ENCODE data around the gene GIT1. TPM values are rescaled to one million over a fixed set of nuclear protein-coding genes. Genes with fewer than 3 reads are reported as not detected.

Gene GIT1
- total RNA-seq, 1 donor from 2014 or later = 31.9 TPM

DNA sequence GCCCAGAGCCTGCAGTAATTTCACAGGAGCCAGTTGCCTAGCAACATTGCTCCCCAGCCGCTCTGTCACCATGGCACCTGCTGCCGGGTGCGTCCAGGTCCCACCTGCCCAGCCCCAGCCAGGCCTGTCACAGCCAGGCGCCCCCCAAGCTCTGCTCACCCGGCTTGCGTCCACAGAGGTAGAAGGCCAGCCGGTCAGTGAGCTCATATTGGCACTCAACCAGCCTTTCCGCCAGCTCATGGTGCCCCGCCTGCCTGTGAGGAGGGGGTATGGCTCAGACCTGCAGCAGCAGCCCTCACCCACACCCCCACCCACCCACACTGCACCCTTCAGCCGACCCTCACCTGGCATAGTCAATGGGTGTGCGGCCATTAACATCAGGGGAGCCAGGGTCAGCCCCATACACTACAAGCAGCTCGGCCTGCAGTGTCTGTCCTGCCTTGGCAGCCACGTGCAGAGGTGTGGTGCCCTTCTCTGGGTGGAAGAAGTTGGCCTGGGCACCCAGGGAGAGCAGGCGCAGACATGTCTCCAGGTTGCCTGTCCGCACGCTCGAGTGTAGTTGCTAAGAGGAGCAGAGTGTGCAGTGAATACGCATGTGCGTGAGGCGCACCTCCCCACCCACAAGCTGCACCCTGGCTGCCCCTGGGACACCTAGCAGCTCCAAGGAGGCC lies 7.7 kb downstream of the GIT1 start:
- peaks cover 58% of the 10 kb centered on the region for H3K4me1 ChIP-seq
- no peak overlapping the region for H3K27ac ChIP-seq (replicated peaks)
- H3K4me3 ChIP-seq = no peak overlapping the region
- intact Hi-C loops (cut with micrococcal nuclease) = no loop called here
- H3K36me3 ChIP-seq = peaks cover 64% of the 10 kb centered on the region
- TF ChIP-seq, protein P1, sequence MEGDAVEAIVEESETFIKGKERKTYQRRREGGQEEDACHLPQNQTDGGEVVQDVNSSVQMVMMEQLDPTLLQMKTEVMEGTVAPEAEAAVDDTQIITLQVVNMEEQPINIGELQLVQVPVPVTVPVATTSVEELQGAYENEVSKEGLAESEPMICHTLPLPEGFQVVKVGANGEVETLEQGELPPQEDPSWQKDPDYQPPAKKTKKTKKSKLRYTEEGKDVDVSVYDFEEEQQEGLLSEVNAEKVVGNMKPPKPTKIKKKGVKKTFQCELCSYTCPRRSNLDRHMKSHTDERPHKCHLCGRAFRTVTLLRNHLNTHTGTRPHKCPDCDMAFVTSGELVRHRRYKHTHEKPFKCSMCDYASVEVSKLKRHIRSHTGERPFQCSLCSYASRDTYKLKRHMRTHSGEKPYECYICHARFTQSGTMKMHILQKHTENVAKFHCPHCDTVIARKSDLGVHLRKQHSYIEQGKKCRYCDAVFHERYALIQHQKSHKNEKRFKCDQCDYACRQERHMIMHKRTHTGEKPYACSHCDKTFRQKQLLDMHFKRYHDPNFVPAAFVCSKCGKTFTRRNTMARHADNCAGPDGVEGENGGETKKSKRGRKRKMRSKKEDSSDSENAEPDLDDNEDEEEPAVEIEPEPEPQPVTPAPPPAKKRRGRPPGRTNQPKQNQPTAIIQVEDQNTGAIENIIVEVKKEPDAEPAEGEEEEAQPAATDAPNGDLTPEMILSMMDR (IDR thresholded peaks at IDR 0.05; ENCODE audit: borderline replicate concordance) = no peak
- DNase-seq = peak; percentile 14
- no peaks in the 10 kb centered on the region for H3K9me3 ChIP-seq (replicated peaks)
- no peaks in the 10 kb centered on the region for H3K27me3 ChIP-seq (ENCODE audit: low read depth)

DNA sequence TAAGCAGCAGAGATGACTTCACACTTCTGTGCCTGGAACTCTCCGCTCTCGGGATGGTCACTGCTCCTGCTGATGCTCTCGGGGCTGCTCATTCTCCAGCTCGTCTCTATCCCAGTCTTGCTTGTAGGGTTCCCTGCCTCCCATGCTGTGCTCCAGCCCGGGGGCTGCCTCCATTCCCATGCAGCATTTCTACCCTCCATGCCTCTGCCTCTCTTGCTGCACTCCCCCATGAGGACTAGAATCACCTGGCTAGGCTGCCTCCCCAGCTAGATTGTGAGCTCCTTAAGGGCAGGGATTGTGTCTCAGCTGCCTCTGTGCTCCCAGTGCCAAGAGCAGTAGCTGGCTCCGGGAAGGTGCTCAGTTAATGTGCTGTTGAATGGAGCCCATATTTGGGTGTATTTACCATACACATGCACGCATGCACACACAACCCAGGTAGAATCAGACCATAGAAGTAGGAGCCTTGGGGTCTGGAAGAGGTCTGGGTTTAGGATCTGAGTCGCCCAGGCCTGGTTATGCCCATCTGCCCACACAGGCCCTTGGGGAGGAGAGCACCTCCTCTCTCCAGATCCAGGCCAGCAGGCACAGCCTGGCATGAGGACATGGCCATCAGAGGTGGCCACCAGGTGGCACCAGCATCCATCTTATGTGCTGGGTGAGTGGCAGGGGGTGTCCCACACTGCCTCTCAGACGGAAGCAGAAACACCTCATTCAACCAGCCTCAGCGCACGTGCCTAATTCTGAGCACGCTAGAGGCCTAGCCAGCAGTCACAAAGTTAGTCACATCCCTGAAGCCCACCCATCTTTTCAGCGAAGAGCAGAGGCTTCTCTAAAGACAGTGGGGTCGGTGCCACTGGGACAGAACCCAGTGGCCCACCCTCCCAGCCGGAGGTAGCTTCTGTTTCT lies 9.3 kb downstream of the GIT1 start:
- H3K27ac ChIP-seq (replicated peaks) = peak overlapping the region; percentile 39
- intact Hi-C loops (cut with micrococcal nuclease) = no loop called here
- peak; percentile 82 for DNase-seq
- TF ChIP-seq, protein P1 (IDR thresholded peaks at IDR 0.05; ENCODE audit: borderline replicate concordance) = peak; percentile 93
- H3K36me3 ChIP-seq = peaks cover 80% of the 10 kb centered on the region
- no peaks in the 10 kb centered on the region for H3K27me3 ChIP-seq (ENCODE audit: low read depth)
- no peaks in the 10 kb centered on the region for H3K9me3 ChIP-seq (replicated peaks)
- peaks cover 43% of the 10 kb centered on the region for H3K4me1 ChIP-seq
- H3K4me3 ChIP-seq = no peak overlapping the region

DNA sequence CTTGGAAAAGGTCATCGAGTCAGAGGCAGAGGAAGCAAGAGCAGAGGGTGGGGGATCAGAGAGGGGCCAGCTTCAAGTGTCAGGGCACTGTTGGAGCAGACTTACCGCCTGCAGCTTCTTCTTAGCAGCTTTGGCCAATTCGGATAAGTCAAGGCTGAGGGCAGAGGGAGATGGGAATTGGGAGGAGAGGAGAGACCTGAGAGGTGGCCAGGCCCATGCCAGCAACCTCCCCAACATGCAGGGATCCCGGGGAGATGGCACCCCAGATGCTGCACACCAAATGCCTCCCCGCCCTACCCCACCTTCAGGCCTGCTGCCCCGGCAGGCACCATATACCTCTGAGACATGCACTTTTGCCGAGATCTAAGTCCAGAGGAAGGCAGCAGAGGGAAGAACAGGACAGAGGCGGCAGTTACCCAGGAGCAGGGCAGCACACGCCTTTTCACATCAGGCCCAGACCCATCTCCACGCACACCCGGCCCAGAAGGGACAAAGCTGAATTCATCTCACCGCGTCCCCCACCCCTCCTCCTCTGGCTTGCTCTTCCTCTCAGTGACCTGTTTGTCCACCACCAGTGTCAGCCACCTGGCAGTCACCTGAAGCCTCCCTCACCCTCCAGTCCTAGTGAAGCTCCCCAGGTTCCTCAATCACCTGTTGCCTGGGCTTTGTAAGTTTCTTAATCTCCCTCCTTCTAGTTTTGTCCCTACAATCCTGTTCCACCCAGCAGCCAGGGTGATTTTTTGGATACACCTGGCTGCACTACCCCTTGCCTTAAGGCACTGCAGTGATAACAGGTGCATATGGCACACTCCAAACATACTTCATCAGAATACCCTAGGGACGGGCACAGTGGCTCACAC lies 10.6 kb downstream of the GIT1 start:
- Histone ChIP-seq H3K4me1 (peaks cover 30% of the 10 kb centered on the region), H3K9me3 (replicated peaks) (no peaks in the 10 kb centered on the region), H3K36me3 (peaks cover 92% of the 10 kb centered on the region), H3K27me3 (ENCODE audit: low read depth) (no peaks in the 10 kb centered on the region), H3K27ac (replicated peaks) (no peak overlapping the region), H3K4me3 (no peak overlapping the region)
- TF ChIP-seq, protein P1 (IDR thresholded peaks at IDR 0.05; ENCODE audit: borderline replicate concordance) = no peak
- no peak for DNase-seq
- intact Hi-C loops (cut with micrococcal nuclease) = no loop called here

DNA sequence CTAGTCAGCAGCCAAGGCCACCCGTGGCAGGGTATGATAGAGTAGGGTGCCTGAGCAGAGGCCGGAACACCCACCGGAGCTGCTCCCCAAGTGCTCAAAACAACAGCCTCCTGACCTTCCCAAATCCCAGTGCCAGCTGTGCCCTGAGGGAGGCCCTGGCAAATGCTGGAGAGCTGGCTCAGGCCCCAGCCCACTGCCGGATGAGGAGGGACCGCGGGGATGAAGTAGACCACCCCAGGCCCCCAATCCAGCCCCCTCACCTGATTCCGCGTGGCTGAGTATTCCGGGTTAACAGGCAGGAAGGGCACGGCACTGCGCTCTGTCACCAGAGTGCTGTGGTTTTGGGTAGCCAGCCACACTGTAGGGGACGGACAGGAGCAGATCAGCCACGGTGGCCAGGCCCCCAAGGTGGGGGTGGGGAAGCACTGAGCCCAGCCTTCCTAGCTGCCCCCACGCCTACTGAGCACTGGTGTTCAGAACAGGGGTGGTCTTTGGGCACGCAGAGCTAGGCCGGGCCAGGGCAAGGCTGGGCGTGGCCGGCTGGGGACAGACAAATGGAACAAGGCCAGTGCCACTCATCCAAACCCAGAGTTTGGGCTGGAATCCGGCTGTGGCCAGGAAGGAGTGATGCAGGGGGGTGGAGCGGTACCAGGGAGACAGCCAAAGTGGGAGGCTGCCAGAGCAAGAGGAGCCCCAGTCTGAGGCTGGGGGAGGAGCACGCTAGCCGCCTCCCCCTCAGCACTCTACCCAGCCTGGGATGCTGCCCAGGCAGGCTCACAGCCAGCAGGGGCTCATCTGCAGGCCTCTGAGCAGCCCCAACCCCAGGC lies 11.8 kb downstream of the GIT1 start:
- no peak for DNase-seq
- Histone ChIP-seq H3K4me1 (peaks cover 28% of the 10 kb centered on the region), H3K36me3 (peaks cover 90% of the 10 kb centered on the region), H3K4me3 (no peak overlapping the region), H3K9me3 (replicated peaks) (no peaks in the 10 kb centered on the region), H3K27me3 (ENCODE audit: low read depth) (no peaks in the 10 kb centered on the region), H3K27ac (replicated peaks) (peak overlapping the region; percentile 5)
- TF ChIP-seq, protein P1 (IDR thresholded peaks at IDR 0.05; ENCODE audit: borderline replicate concordance) = no peak
- intact Hi-C loops (cut with micrococcal nuclease) = no loop called here
